Nephron (organoid): ENCODE measurements around the gene VASP.

ENCODE experiments used
- H3K27ac Mint-ChIP-seq, 3 experiments: 2 replicates each; pipeline ENCODE4 v1.8.0; 2020; ENCODE audit warnings: mixed read lengths in 3 of 3, mild to moderate bottlenecking in 2 of 3, moderate library complexity in 1 of 3
- H3K27me3 Mint-ChIP-seq: 2 replicates; pipeline ENCODE4 v1.8.0; 2021; ENCODE audit warnings: low read depth, mild to moderate bottlenecking, moderate library complexity, mixed read lengths
- H3K36me3 Mint-ChIP-seq: 2 replicates; pipeline ENCODE4 v1.8.0; 2020; ENCODE audit warnings: low read depth, mixed read lengths
- H3K4me1 Mint-ChIP-seq: 2 replicates; pipeline ENCODE4 v1.8.0; 2020; ENCODE audit warnings: mixed read lengths
- H3K4me3 Mint-ChIP-seq, 3 experiments: 2 replicates each; pipeline ENCODE4 v1.8.0; 2020; ENCODE audit warnings: mild to moderate bottlenecking in 3 of 3, mixed read lengths in 3 of 3, moderate library complexity in 2 of 3
- H3K9me3 Mint-ChIP-seq: 2 replicates; pipeline ENCODE4 v1.8.0; 2020; ENCODE audit warnings: mixed read lengths
- CTCF ChIP-seq, 3 experiments: fragments of 200-600 bp; sonication (generic); IDR thresholded peaks; one replicate each; pipeline ENCODE4 v1.5.0; 2021; ENCODE audit warnings: antibody characterized with exemption in 3 of 3; ENCODE audit not compliant: unreplicated experiment in 3 of 3

VASP gene

GRCh38 chr19:45512881-45513483, 5.7 kb downstream of the VASP start:
- peaks cover 22% of the 10 kb centered on the region for H3K4me1 Mint-ChIP-seq

GRCh38 chr19:45514376-45515051, 7.2 kb downstream of the VASP start:
- peaks cover 14% of the 10 kb centered on the region for H3K36me3 Mint-ChIP-seq
- H3K9me3 Mint-ChIP-seq = no peaks in the 10 kb centered on the region
- H3K4me3 Mint-ChIP-seq = no peak overlapping the region
- no peak overlapping the region for H3K27ac Mint-ChIP-seq
- no peaks in the 10 kb centered on the region for H3K27me3 Mint-ChIP-seq
- TF ChIP-seq CTCF (IDR thresholded peaks at IDR 0.05; ENCODE audit: unreplicated experiment in 3 of 3) = no peak
- H3K4me1 Mint-ChIP-seq = peaks cover 16% of the 10 kb centered on the region

More at GRCh38 chr19:45512881-45513483, 5.7 kb downstream of the VASP start:
- Mint-ChIP-seq H3K4me3 (no peak overlapping the region), H3K36me3 (peaks cover 7% of the 10 kb centered on the region), H3K27me3 (no peaks in the 10 kb centered on the region), H3K9me3 (no peaks in the 10 kb centered on the region), H3K27ac (no peak overlapping the region)
- TF ChIP-seq CTCF (IDR thresholded peaks at IDR 0.05; ENCODE audit: unreplicated experiment in 3 of 3) = no peak

GRCh38 chr19:45515081-45515624, 7.9 kb downstream of the VASP start:
- Mint-ChIP-seq H3K9me3 (no peaks in the 10 kb centered on the region), H3K27me3 (no peaks in the 10 kb centered on the region), H3K4me3 (no peak overlapping the region), H3K36me3 (peaks cover 17% of the 10 kb centered on the region), H3K4me1 (peaks cover 10% of the 10 kb centered on the region), H3K27ac (no peak overlapping the region)
- TF ChIP-seq CTCF (IDR thresholded peaks at IDR 0.05; ENCODE audit: unreplicated experiment in 3 of 3) = no peak

- Mint-ChIP-seq H3K36me3 (peaks cover 20% of the 10 kb centered on the region), H3K4me3 (no peak overlapping the region), H3K4me1 (peaks cover 9% of the 10 kb centered on the region), H3K9me3 (no peaks in the 10 kb centered on the region), H3K27me3 (no peaks in the 10 kb centered on the region), H3K27ac (no peak overlapping the region)
- no peak for TF ChIP-seq CTCF (IDR thresholded peaks at IDR 0.05; ENCODE audit: unreplicated experiment in 3 of 3)
These were observed 8.6 kb downstream of the VASP start for GRCh38 chr19:45515807-45516401.

GRCh38 chr19:45517238-45517637, 10.0 kb downstream of the VASP start:
- peaks cover 20% of the 10 kb centered on the region for H3K36me3 Mint-ChIP-seq
- TF ChIP-seq CTCF (IDR thresholded peaks at IDR 0.05; ENCODE audit: unreplicated experiment in 3 of 3) = no peak
- H3K4me1 Mint-ChIP-seq = peaks cover 7% of the 10 kb centered on the region
- H3K27ac Mint-ChIP-seq = no peak overlapping the region
- no peak overlapping the region for H3K4me3 Mint-ChIP-seq
- no peaks in the 10 kb centered on the region for H3K27me3 Mint-ChIP-seq
- H3K9me3 Mint-ChIP-seq = no peaks in the 10 kb centered on the region
